Calu3 (cell line): Measurements from ENCODE around the gene MAD2L1BP. TPM values are rescaled to one million over a fixed set of nuclear protein-coding genes. Genes with fewer than 3 reads are reported as not detected.
A peak's percentile ranks its signal among the peaks of the same experiment; 100 is the strongest.

ENCODE experiments used
- BruUV-seq: library from RNA; stranded (reverse); fragments of 400-500 nt; replicated peaks from 2 replicates; lab custom pipeline; 2021; lab: Mats Ljungman, UMichigan
- CTCF ChIA-PET: fragments of 300-600 bp; sonication (Branson Sonifier 250); formaldehyde crosslinking; loops from one replicate; lab custom pipeline; 2022; ENCODE audit warnings: antibody characterized with exemption; lab: Charles Lee
- DNase-seq: peaks from one replicate; pipeline ENCODE4 v3.0.0; 2022
- H3K27ac Mint-ChIP-seq: one replicate; pipeline ENCODE4 v1.8.0; 2022; ENCODE audit warnings: mixed read lengths; ENCODE audit not compliant: unreplicated experiment
- H3K27me3 Mint-ChIP-seq: one replicate; pipeline ENCODE4 v1.8.0; 2022; ENCODE audit warnings: mixed read lengths; ENCODE audit not compliant: unreplicated experiment
- H3K36me3 Mint-ChIP-seq: one replicate; pipeline ENCODE4 v1.8.0; 2022; ENCODE audit warnings: mild to moderate bottlenecking, moderate library complexity, mixed read lengths; ENCODE audit not compliant: insufficient read depth, unreplicated experiment
- H3K4me1 Mint-ChIP-seq: one replicate; pipeline ENCODE4 v1.8.0; 2022; ENCODE audit warnings: mild to moderate bottlenecking, low read depth, mixed read lengths; ENCODE audit not compliant: unreplicated experiment
- H3K4me3 Mint-ChIP-seq: one replicate; pipeline ENCODE4 v1.8.0; 2022; ENCODE audit warnings: mild to moderate bottlenecking, low read depth, moderate library complexity, mixed read lengths; ENCODE audit not compliant: unreplicated experiment
- H3K9me3 Mint-ChIP-seq: one replicate; pipeline ENCODE4 v1.8.0; 2022; ENCODE audit warnings: low read depth, mixed read lengths; ENCODE audit not compliant: unreplicated experiment
- CTCF ChIP-seq: fragments of 200-600 bp; IDR thresholded peaks from one replicate; pipeline ENCODE4 v1.8.0; 2022; ENCODE audit warnings: antibody characterized with exemption; ENCODE audit not compliant: unreplicated experiment
- intact Hi-C: fragments of 100-400 bp; cut with micrococcal nuclease; formaldehyde crosslinking; loops from one replicate; pipeline ENCODE4 v1.10.0; 2022; ENCODE audit not compliant: unreplicated experiment
- total RNA-seq: library from RNA; stranded (reverse); gene quantifications from 2 replicates; pipeline ENCODE4 v1.2.3, GENCODE V29; 2022

Gene MAD2L1BP
- total RNA-seq, 1 experiment from 2014 or later: 48.2 TPM

DNA sequence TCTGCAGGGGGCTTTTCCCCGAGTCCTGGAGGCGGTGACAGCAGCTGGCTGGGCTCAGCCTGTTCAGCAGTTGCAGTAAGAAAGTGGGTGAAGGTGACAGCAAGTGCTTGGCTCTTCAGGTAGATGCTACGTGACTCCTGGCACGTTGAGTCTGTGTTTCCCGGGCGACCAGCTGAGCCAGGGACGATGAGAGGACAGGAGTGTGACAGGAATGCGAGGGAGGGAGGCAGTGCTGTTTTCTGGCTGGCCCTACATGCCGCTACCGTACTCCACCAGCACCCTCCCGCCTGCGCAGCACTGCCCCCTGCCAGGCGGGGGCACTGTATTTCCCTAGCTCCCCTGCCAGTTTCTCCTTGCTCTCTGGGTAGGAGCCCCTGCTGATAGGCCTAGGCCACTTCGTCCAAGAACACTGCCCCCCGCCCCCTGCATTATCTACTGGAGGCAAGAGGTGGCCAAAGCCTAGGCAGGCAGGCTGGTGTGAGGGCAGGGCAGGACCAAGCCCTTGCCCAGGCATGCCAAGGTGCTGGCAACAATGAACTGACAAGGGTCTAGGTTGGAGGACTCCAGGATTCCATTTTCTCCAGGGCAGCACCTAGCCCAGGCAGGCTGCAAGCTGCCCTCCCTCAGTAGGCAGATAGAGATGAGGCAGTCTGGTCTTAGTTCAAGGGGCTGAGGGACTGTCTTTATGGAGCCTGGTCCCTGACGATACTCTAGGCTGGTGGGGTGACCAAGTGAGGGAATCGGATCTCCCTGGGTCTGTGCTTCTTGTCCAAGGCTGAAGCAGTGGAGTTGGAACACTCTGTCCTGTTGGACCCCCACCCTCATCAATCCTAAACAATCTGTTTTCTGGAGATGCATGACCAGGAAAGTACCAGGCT is 32.8 kb downstream of the MAD2L1BP start:
- no peaks in the 10 kb centered on the region for H3K9me3 Mint-ChIP-seq
- BruUV-seq: no TSS peak
- DNase-seq: peak; percentile 87
- intact Hi-C loops: loop anchor here (5.0 kb wide), 3 partner anchors 34 to 334 kb away; no protein-coding TSS in a partner anchor
- peaks cover 68% of the 10 kb centered on the region for H3K36me3 Mint-ChIP-seq
- H3K27ac Mint-ChIP-seq: peak overlapping the region; percentile 80
- CTCF ChIA-PET: interaction anchor here (0.7 to 6.2 kb wide), 16 partner anchors 18 to 1903 kb away, joined by 3 to 47 read pairs (median 5); partner anchors contain the start of gene VEGFA
- H3K4me1 Mint-ChIP-seq: peaks cover 40% of the 10 kb centered on the region
- no peaks in the 10 kb centered on the region for H3K27me3 Mint-ChIP-seq
- H3K4me3 Mint-ChIP-seq: peak overlapping the region; percentile 43
- TF ChIP-seq CTCF: peak; percentile 85

- Mint-ChIP-seq H3K27me3 (no peaks in the 10 kb centered on the region), H3K4me3 (no peak overlapping the region), H3K36me3 (peaks cover 77% of the 10 kb centered on the region), H3K9me3 (no peaks in the 10 kb centered on the region), H3K4me1 (peaks cover 40% of the 10 kb centered on the region), H3K27ac (peak overlapping the region; percentile 80)
- TF ChIP-seq CTCF: no peak
- intact Hi-C loops: loop anchor here (5.0 kb wide), 3 partner anchors 33 to 333 kb away; no protein-coding TSS in a partner anchor
- peak; percentile 29 for DNase-seq
- no TSS peak for BruUV-seq
- CTCF ChIA-PET: interaction anchor here (0.6 to 6.2 kb wide), 12 partner anchors 26 to 410 kb away, joined by 3 to 47 read pairs (median 4); partner anchors contain the start of genes GTPBP2 and VEGFA
These were observed 33.6 kb downstream of the MAD2L1BP start for GRCh38 chr6:43669050-43669921.

GRCh38 chr6:43669922-43670622 is 34.4 kb downstream of the MAD2L1BP start:
- no peaks in the 10 kb centered on the region for H3K9me3 Mint-ChIP-seq
- no peak overlapping the region for H3K27ac Mint-ChIP-seq
- no peaks in the 10 kb centered on the region for H3K27me3 Mint-ChIP-seq
- H3K36me3 Mint-ChIP-seq: peaks cover 85% of the 10 kb centered on the region
- intact Hi-C loops: loop anchor here (5.0 kb wide), 3 partner anchors 32 to 332 kb away; no protein-coding TSS in a partner anchor
- no peak for DNase-seq
- H3K4me1 Mint-ChIP-seq: peaks cover 37% of the 10 kb centered on the region
- no peak overlapping the region for H3K4me3 Mint-ChIP-seq
- CTCF ChIA-PET: interaction anchor here (0.6 to 6.2 kb wide), 11 partner anchors 25 to 410 kb away, joined by 3 to 47 read pairs (median 4); partner anchors contain the start of genes GTPBP2 and VEGFA
- no peak for TF ChIP-seq CTCF
- BruUV-seq: no TSS peak
